Calu3 (cell line): ENCODE measurements around the gene RAB28. TPM values are rescaled to one million over a fixed set of nuclear protein-coding genes. Genes with fewer than 3 reads are reported as not detected.

Experiments
- BruUV-seq: library from RNA; stranded (reverse); fragments of 400-500 nt; replicated peaks from 2 replicates; lab custom pipeline; 2021; lab: Mats Ljungman, UMichigan
- CTCF ChIA-PET: fragments of 300-600 bp; sonication (Branson Sonifier 250); formaldehyde crosslinking; loops from one replicate; lab custom pipeline; 2022; ENCODE audit warnings: antibody characterized with exemption; lab: Charles Lee
- DNase-seq: peaks from one replicate; pipeline ENCODE4 v3.0.0; 2022
- H3K27ac Mint-ChIP-seq: one replicate; pipeline ENCODE4 v1.8.0; 2022; ENCODE audit warnings: mixed read lengths; ENCODE audit not compliant: unreplicated experiment
- H3K27me3 Mint-ChIP-seq: one replicate; pipeline ENCODE4 v1.8.0; 2022; ENCODE audit warnings: mixed read lengths; ENCODE audit not compliant: unreplicated experiment
- H3K36me3 Mint-ChIP-seq: one replicate; pipeline ENCODE4 v1.8.0; 2022; ENCODE audit warnings: mild to moderate bottlenecking, moderate library complexity, mixed read lengths; ENCODE audit not compliant: insufficient read depth, unreplicated experiment
- H3K4me1 Mint-ChIP-seq: one replicate; pipeline ENCODE4 v1.8.0; 2022; ENCODE audit warnings: mild to moderate bottlenecking, low read depth, mixed read lengths; ENCODE audit not compliant: unreplicated experiment
- H3K4me3 Mint-ChIP-seq: one replicate; pipeline ENCODE4 v1.8.0; 2022; ENCODE audit warnings: mild to moderate bottlenecking, low read depth, moderate library complexity, mixed read lengths; ENCODE audit not compliant: unreplicated experiment
- H3K9me3 Mint-ChIP-seq: one replicate; pipeline ENCODE4 v1.8.0; 2022; ENCODE audit warnings: low read depth, mixed read lengths; ENCODE audit not compliant: unreplicated experiment
- CTCF ChIP-seq: fragments of 200-600 bp; IDR thresholded peaks from one replicate; pipeline ENCODE4 v1.8.0; 2022; ENCODE audit warnings: antibody characterized with exemption; ENCODE audit not compliant: unreplicated experiment
- intact Hi-C: fragments of 100-400 bp; cut with micrococcal nuclease; formaldehyde crosslinking; loops from one replicate; pipeline ENCODE4 v1.10.0; 2022; ENCODE audit not compliant: unreplicated experiment
- total RNA-seq: library from RNA; stranded (reverse); gene quantifications from 2 replicates; pipeline ENCODE4 v1.2.3, GENCODE V29; 2022

The RAB28 gene
- total RNA-seq, 1 experiment from 2014 or later = 10.6 TPM

- H3K4me3 Mint-ChIP-seq = no peak overlapping the region
- no peak overlapping the region for H3K27ac Mint-ChIP-seq
- no peaks in the 10 kb centered on the region for H3K4me1 Mint-ChIP-seq
- no peak for TF ChIP-seq CTCF
- intact Hi-C loops = no loop called here
- no TSS peak for BruUV-seq
- CTCF ChIA-PET = no interaction called here
- no peaks in the 10 kb centered on the region for H3K27me3 Mint-ChIP-seq
- H3K9me3 Mint-ChIP-seq = no peaks in the 10 kb centered on the region
- no peak for DNase-seq
- no peaks in the 10 kb centered on the region for H3K36me3 Mint-ChIP-seq
These were observed 29.4 kb downstream of the RAB28 start for GRCh38 chr4:13454786-13455185.

GRCh38 chr4:13452927-13453579 is 31.1 kb downstream of the RAB28 start:
- intact Hi-C loops = no loop called here
- TF ChIP-seq CTCF = no peak
- no peak for DNase-seq
- H3K27me3 Mint-ChIP-seq = no peaks in the 10 kb centered on the region
- no peak overlapping the region for H3K27ac Mint-ChIP-seq
- no peaks in the 10 kb centered on the region for H3K9me3 Mint-ChIP-seq
- CTCF ChIA-PET = no interaction called here
- no TSS peak for BruUV-seq
- no peak overlapping the region for H3K4me3 Mint-ChIP-seq
- H3K4me1 Mint-ChIP-seq = no peaks in the 10 kb centered on the region
- H3K36me3 Mint-ChIP-seq = no peaks in the 10 kb centered on the region

- Mint-ChIP-seq H3K27ac (no peak overlapping the region), H3K36me3 (peaks cover 6% of the 10 kb centered on the region), H3K9me3 (no peaks in the 10 kb centered on the region), H3K27me3 (no peaks in the 10 kb centered on the region), H3K4me1 (no peaks in the 10 kb centered on the region), H3K4me3 (no peak overlapping the region)
- TF ChIP-seq CTCF = no peak
- CTCF ChIA-PET = no interaction called here
- no peak for DNase-seq
- no TSS peak for BruUV-seq
- intact Hi-C loops = no loop called here
These were observed 34.5 kb downstream of the RAB28 start for GRCh38 chr4:13449590-13449989.

- DNase-seq = no peak
- H3K36me3 Mint-ChIP-seq = peaks cover 6% of the 10 kb centered on the region
- H3K9me3 Mint-ChIP-seq = no peaks in the 10 kb centered on the region
- no TSS peak for BruUV-seq
- no peaks in the 10 kb centered on the region for H3K27me3 Mint-ChIP-seq
- no peaks in the 10 kb centered on the region for H3K4me1 Mint-ChIP-seq
- intact Hi-C loops = no loop called here
- CTCF ChIA-PET = no interaction called here
- H3K4me3 Mint-ChIP-seq = no peak overlapping the region
- H3K27ac Mint-ChIP-seq = no peak overlapping the region
- no peak for TF ChIP-seq CTCF
These were observed 38.0 kb downstream of the RAB28 start for GRCh38 chr4:13445841-13446790.
